Astrocyte of the cerebellum (primary cell): ENCODE data around the gene TRAIP.

Experiments
- DNase-seq: peaks from one replicate; pipeline ENCODE4 v3.0.0-alpha.2; 2011; ENCODE audit warnings: low read depth
- H3K4me3 ChIP-seq: 2 replicates; pipeline ENCODE4 v1.5.1; 2011; ENCODE audit warnings: mild to moderate bottlenecking, low read depth, low read length, moderate library complexity
- CTCF ChIP-seq: IDR thresholded peaks from 2 replicates; pipeline ENCODE4 v1.5.1; 2012; ENCODE audit warnings: low read length, low read depth, moderate library complexity, mild to moderate bottlenecking; ENCODE audit errors: missing control alignments
- in situ Hi-C: cut with HindIII; loops from 2 replicates; pipeline ENCODE4 v1.10.0; 2017; ENCODE audit warnings: low sequenced_read_pairs

Gene TRAIP

GRCh38 chr3:49792371-49793150 is 63.8 kb downstream of the TRAIP start:
- no peak overlapping the region for H3K4me3 ChIP-seq
- in situ Hi-C loops: no loop called here
- DNase-seq: no peak
- TF ChIP-seq CTCF: no peak

GRCh38 chr3:49791571-49791970 is 64.8 kb downstream of the TRAIP start:
- H3K4me3 ChIP-seq: no peak overlapping the region
- in situ Hi-C loops: no loop called here
- DNase-seq: no peak
- no peak for TF ChIP-seq CTCF

GRCh38 chr3:49790626-49791411 is 65.5 kb downstream of the TRAIP start:
- no peak overlapping the region for H3K4me3 ChIP-seq
- no peak for TF ChIP-seq CTCF
- in situ Hi-C loops: no loop called here
- no peak for DNase-seq

- no peak for DNase-seq
- H3K4me3 ChIP-seq: no peak overlapping the region
- in situ Hi-C loops: no loop called here
- TF ChIP-seq CTCF: no peak
Observed at GRCh38 chr3:49788056-49788455, 68.3 kb downstream of the TRAIP start.

GRCh38 chr3:49787536-49787935 is 68.8 kb downstream of the TRAIP start:
- in situ Hi-C loops: no loop called here
- no peak for DNase-seq
- no peak for TF ChIP-seq CTCF
- H3K4me3 ChIP-seq: no peak overlapping the region

- DNase-seq: no peak
- in situ Hi-C loops: no loop called here
- H3K4me3 ChIP-seq: no peak overlapping the region
- TF ChIP-seq CTCF: no peak
Observed at GRCh38 chr3:49787182-49787464, 69.2 kb downstream of the TRAIP start.
